Adrenal gland (tissue), 12 donors: ENCODE data around the gene GRIA4. TPM values are rescaled to one million over a fixed set of nuclear protein-coding genes. Genes with fewer than 3 reads are reported as not detected.

Source experiments
- DNase-seq, 7 donors: peaks; one replicate each; pipeline ENCODE4 v3.0.0-alpha.2; 2019 to 2020
- H3K27ac ChIP-seq, 5 donors: fragments of 200-600 bp; sonication (generic) in 4 of 5; 1 replicate in 3 of 5; 2 replicates in 2 of 5; pipeline versions ENCODE4 v1.5.1 to v1.8.0; 2016 to 2020; ENCODE audit warnings: mild to moderate bottlenecking in 1 of 5
- H3K27me3 ChIP-seq: fragments of 200-600 bp; 2 replicates; pipeline ENCODE4 v1.8.0; 2021
- H3K36me3 ChIP-seq, 2 donors: fragments of 200-600 bp; replicated peaks in 1 of 2; 1 replicate in 1 of 2; 2 replicates in 1 of 2; pipeline versions ENCODE4 v1.5.1 to v1.8.0; 2018 to 2022
- H3K4me1 ChIP-seq, 2 donors: fragments of 200-600 bp; replicated peaks in 1 of 2; 1 replicate in 1 of 2; 2 replicates in 1 of 2; pipeline versions ENCODE4 v1.5.1 to v1.8.0; 2018 to 2021
- H3K4me3 ChIP-seq, 4 donors: fragments of 200-600 bp; sonication (generic) in 3 of 4; one replicate each; pipeline ENCODE4 v1.5.1; 2016 to 2018
- H3K9me3 ChIP-seq, 3 donors: fragments of 200-600 bp; sonication (generic) in 1 of 3; replicated peaks in 1 of 3; 1 replicate in 2 of 3; 2 replicates in 1 of 3; pipeline versions ENCODE4 v1.5.1 to v1.8.0; 2016 to 2021
- CTCF ChIP-seq, 6 experiments: fragments of 450-650 bp in 4 of 6; fragments of 200-600 bp in 2 of 6; sonication (generic) in 1 of 6; IDR thresholded peaks; 1 replicate in 5 of 6; 2 replicates in 1 of 6; pipeline versions ENCODE4 v1.5.1 to v1.8.0; 2016 to 2021; ENCODE audit warnings: antibody characterized with exemption in 6 of 6, mild to moderate bottlenecking in 2 of 6, moderate library complexity in 1 of 6
- POLR2A ChIP-seq, 2 donors: fragments of 450-650 bp; IDR thresholded peaks; one replicate each; pipeline ENCODE4 v1.6.1; 2017; ENCODE audit warnings: antibody characterized with exemption in 2 of 2, mild to moderate bottlenecking in 2 of 2, moderate library complexity in 1 of 2
- WGBS, 4 donors: extraction: QIAGEN DNeasy Blood & Tissue Kit in 2 of 4; methylation state at CpG; one replicate each; pipeline versions ENCODE4 v1.1.5 to v1.1.7; 2013 to 2017; 5-methylcytosine and 5-hydroxymethylcytosine counted together
- intact Hi-C, 2 donors: fragments of 100-400 bp; cut with DNase I; formaldehyde crosslinking; loops; one replicate each; pipeline versions ENCODE4 v1.14.1 to v1.15.0; 2022 to 2023
- polyA plus RNA-seq, 3 donors: library from polyadenylated mRNA; stranded (reverse); fragments of 200-250 nt in 2 of 3; fragments of 350-450 nt in 1 of 3; fragmentation: Illumina TruSeq in 1 of 3; extraction: RNeasy Lipid Tissue Mini Kit (QIAGEN cat#74804) in 1 of 3; gene quantifications; one replicate each; pipeline ENCODE4 v1.2.3, GENCODE V29; 2013 to 2014
- total RNA-seq, 9 donors: library from RNA; depleted of rRNA in 4 of 9; stranded (reverse); fragments of >200 nt in 4 of 9; fragments of 120-200 nt in 1 of 9; fragmentation: NEBNext Ultra II Directional in 1 of 9; extraction: Animal tissue kit (Norgen Biotek cat#: 25700) in 1 of 9; gene quantifications; one replicate each; pipeline versions ENCODE4 v1.1.0 to v1.2.4, GENCODE V29; 2013 to 2023
- donor health status: healthy with polysubstance abuse.
- donor health status: Bipolar disorder and iron deficiency.
- donor health status: DM: yes; HTN: yes; CAD: no.
- donor health status: DM: no; HTN: no; CAD: no.
- donor health status: DM: no; HTN: no; CAD: no.
- donor health status: DM: yes; HTN: yes; CAD: no.

GRIA4 gene
- total and polyA plus RNA-seq, 12 donors, result 0.16 to 6.2 (median 2.0) TPM; not detected in 3

GRCh38 chr11:106015066-106015465 lies 405.2 kb downstream of the GRIA4 start:
- H3K9me3 ChIP-seq, result no peaks in the 10 kb centered on the region
- H3K27ac ChIP-seq, result no peak overlapping the region
- DNase-seq, result no peak
- no peak for TF ChIP-seq POLR2A (IDR thresholded peaks at IDR 0.05)
- no peak for TF ChIP-seq CTCF (IDR thresholded peaks at IDR 0.05)
- intact Hi-C loops, result no loop called here
- peaks cover 0 to 10% of the 10 kb centered on the region in 2 donors for H3K4me1 ChIP-seq
- H3K27me3 ChIP-seq, result no peaks in the 10 kb centered on the region
- peaks cover 0 to 10% of the 10 kb centered on the region in 2 donors for H3K36me3 ChIP-seq
- no peak overlapping the region for H3K4me3 ChIP-seq
- WGBS, 4 donors, result 87 to 95% (median 92%) methylated on average over 2 of the region's 2 CpGs

GRCh38 chr11:106017093-106017492 lies 407.2 kb downstream of the GRIA4 start:
- DNase-seq, result no peak
- no peak overlapping the region for H3K4me3 ChIP-seq
- 83 to 95% (median 91%) methylated on average over 2 of the region's 2 CpGs for WGBS, 4 donors
- no peaks in the 10 kb centered on the region for H3K36me3 ChIP-seq
- TF ChIP-seq CTCF (IDR thresholded peaks at IDR 0.05), result no peak
- H3K4me1 ChIP-seq, result peaks cover 0 to 24% of the 10 kb centered on the region in 2 donors
- H3K27ac ChIP-seq, result no peak overlapping the region
- intact Hi-C loops, result no loop called here
- no peaks in the 10 kb centered on the region for H3K9me3 ChIP-seq
- no peaks in the 10 kb centered on the region for H3K27me3 ChIP-seq

GRCh38 chr11:106021181-106021966 lies 411.5 kb downstream of the GRIA4 start:
- no peaks in the 10 kb centered on the region for H3K9me3 ChIP-seq
- peaks cover 0 to 24% of the 10 kb centered on the region in 2 donors for H3K4me1 ChIP-seq
- intact Hi-C loops, result loop anchor here in 1 of 2 donors (10.0 kb wide), 1 partner anchor 53 kb away; the partner anchor contains the start of genes AASDHPPT and KBTBD3
- 20 to 25% (median 21%) methylated on average over 17 to 18 of the region's 18 CpGs for WGBS, 4 donors
- H3K27ac ChIP-seq, result peak overlapping the region in 4 of 5 donors; percentile 14 to 86 (median 64)
- DNase-seq, result no peak
- H3K36me3 ChIP-seq, result no peaks in the 10 kb centered on the region
- H3K27me3 ChIP-seq, result no peaks in the 10 kb centered on the region
- peak overlapping the region; percentile 39 to 97 (median 53) for H3K4me3 ChIP-seq
- no peak for TF ChIP-seq POLR2A (IDR thresholded peaks at IDR 0.05)
- no peak for TF ChIP-seq CTCF (IDR thresholded peaks at IDR 0.05)

- Histone ChIP-seq H3K27me3 (no peaks in the 10 kb centered on the region), H3K36me3 (no peaks in the 10 kb centered on the region), H3K4me1 (peaks cover 0 to 24% of the 10 kb centered on the region in 2 donors), H3K9me3 (no peaks in the 10 kb centered on the region), H3K27ac (peak within 1 kb of the TSS in 4 of 5 donors; percentile 14 to 86 (median 64)), H3K4me3 (peak within 1 kb of the TSS; percentile 39 to 97 (median 53))
- TF ChIP-seq CTCF (IDR thresholded peaks at IDR 0.05) (peak in 2 of 6 experiments; percentile 19 to 20), POLR2A (IDR thresholded peaks at IDR 0.05) (peak; percentile 39 to 50)
- 0 to 8% (median 2%) methylated on average over 14 to 48 of the region's 48 CpGs for WGBS, 4 donors
- DNase-seq, result peak; percentile 99 to 100 (median 100)
- intact Hi-C loops, result loop anchor here in 1 of 2 donors (10.0 kb wide), 1 partner anchor 53 kb away; the partner anchor contains the start of genes AASDHPPT and KBTBD3
Measured at GRCh38 chr11:106021967-106022794, 412.3 kb downstream of the GRIA4 start, which contains the start of gene MSANTD4. Gene MSANTD4, minus strand, starts transcription at chr11:106022240. Its CDS starts 11,323 bp downstream, at chr11:106010917.
